ENCODE measurements around the gene FSTL5. TPM values are rescaled to one million over a fixed set of nuclear protein-coding genes. Genes with fewer than 3 reads are reported as not detected.

FSTL5 gene
- total RNA-seq, 1 experiment from 2014 or later = not detected

DNA sequence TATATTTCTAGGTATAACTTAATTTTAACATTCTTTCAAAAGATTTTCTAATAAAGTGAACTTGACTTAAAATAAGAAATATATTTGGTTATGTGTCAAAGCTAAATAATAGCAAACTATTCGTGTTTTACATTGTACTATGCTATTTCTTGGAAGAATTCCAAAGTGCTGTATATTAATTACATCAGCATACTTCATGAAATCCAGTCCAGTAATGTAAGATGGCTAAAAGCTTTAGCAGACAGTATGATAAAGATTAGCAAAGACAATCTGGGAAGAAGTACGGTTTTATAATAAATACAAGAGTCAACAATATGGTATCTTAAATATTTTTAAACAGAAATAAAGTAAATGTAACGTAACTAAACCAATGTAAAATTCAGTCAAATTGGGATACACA, 125.7 kb downstream of the FSTL5 start:
- ATAC-seq = no peak
- H3K9ac ChIP-seq (ENCODE audit: low read length) = no peak overlapping the region
- ChIA-PET RAD21 (ENCODE audit: low non-redundant PET in 1 of 2, low total read pairs in 2 of 2, uncharacterized antibody in 2 of 2, unreplicated experiment in 2 of 2) (no interaction called here), CTCF (no interaction called here), POLR2A (no interaction called here)
- H3K4me3 ChIP-seq (replicated peaks in 1 of 2; ENCODE audit: low read depth in 1 of 2, low read length in 2 of 2) = no peak overlapping the region
- no peaks in the 10 kb centered on the region for H3K27me3 ChIP-seq (ENCODE audit: insufficient read depth, low read length)
- H3K36me3 ChIP-seq (ENCODE audit: control insufficient read depth in 1 of 2, insufficient read depth in 2 of 2, low read length in 2 of 2) = no peaks in the 10 kb centered on the region
- H3K27ac ChIP-seq (ENCODE audit: low read depth, low read length) = no peak overlapping the region
- no peaks in the 10 kb centered on the region for H3K4me1 ChIP-seq (ENCODE audit: control insufficient read depth in 1 of 2, insufficient read depth in 2 of 2, low read length in 2 of 2)
- TF ChIP-seq POLR2AphosphoS5 (IDR thresholded peaks at IDR 0.05; ENCODE audit: low read depth, low read length) (no peak), ELF1 (IDR thresholded peaks at IDR 0.05; ENCODE audit: borderline replicate concordance, low read depth) (no peak), TCF7L2 (IDR thresholded peaks at IDR 0.05; ENCODE audit: borderline replicate concordance, extremely low read depth, insufficient read depth, insufficient read length) (no peak), EGR1 (IDR thresholded peaks at IDR 0.05; ENCODE audit: low read depth) (no peak), SRF (IDR thresholded peaks at IDR 0.05; ENCODE audit: low read depth) (no peak), SIN3A (IDR thresholded peaks at IDR 0.05; ENCODE audit: low read depth) (no peak), CEBPB (IDR thresholded peaks at IDR 0.05; ENCODE audit: low read depth) (no peak), CBX3 (IDR thresholded peaks at IDR 0.05; ENCODE audit: low read depth) (no peak), ZFX (IDR thresholded peaks at IDR 0.05) (no peak), JUND (IDR thresholded peaks at IDR 0.05) (no peak), EZH2 (IDR thresholded peaks at IDR 0.05) (no peak), FOSL1 (IDR thresholded peaks at IDR 0.05; ENCODE audit: low read depth) (no peak), POLR2A (IDR thresholded peaks at IDR 0.05; ENCODE audit: borderline replicate concordance, extremely low read depth, insufficient read depth, insufficient read length) (no peak), ZNF274 (IDR thresholded peaks at IDR 0.05; ENCODE audit: low read depth, low read length) (no peak)
- TF ChIP-seq, protein P1, sequence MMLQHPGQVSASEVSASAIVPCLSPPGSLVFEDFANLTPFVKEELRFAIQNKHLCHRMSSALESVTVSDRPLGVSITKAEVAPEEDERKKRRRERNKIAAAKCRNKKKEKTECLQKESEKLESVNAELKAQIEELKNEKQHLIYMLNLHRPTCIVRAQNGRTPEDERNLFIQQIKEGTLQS (IDR thresholded peaks at IDR 0.05) = no peak
- TF ChIP-seq, protein P2, sequence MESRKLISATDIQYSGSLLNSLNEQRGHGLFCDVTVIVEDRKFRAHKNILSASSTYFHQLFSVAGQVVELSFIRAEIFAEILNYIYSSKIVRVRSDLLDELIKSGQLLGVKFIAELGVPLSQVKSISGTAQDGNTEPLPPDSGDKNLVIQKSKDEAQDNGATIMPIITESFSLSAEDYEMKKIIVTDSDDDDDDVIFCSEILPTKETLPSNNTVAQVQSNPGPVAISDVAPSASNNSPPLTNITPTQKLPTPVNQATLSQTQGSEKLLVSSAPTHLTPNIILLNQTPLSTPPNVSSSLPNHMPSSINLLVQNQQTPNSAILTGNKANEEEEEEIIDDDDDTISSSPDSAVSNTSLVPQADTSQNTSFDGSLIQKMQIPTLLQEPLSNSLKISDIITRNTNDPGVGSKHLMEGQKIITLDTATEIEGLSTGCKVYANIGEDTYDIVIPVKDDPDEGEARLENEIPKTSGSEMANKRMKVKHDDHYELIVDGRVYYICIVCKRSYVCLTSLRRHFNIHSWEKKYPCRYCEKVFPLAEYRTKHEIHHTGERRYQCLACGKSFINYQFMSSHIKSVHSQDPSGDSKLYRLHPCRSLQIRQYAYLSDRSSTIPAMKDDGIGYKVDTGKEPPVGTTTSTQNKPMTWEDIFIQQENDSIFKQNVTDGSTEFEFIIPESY (IDR thresholded peaks at IDR 0.05; ENCODE audit: extremely low read depth, insufficient replicate concordance, low read length) = no peak
- DNase-seq (ENCODE audit: low read depth, low spot score) = no peak
- peak overlapping the region; percentile 8 for H2AFZ ChIP-seq (ENCODE audit: low read depth, low read length, poor library complexity, severe bottlenecking)
- no peaks in the 10 kb centered on the region for H3K79me2 ChIP-seq (ENCODE audit: insufficient read depth, low read length)
- no peaks in the 10 kb centered on the region for H3K9me3 ChIP-seq (ENCODE audit: control insufficient read depth in 1 of 2, insufficient read depth in 1 of 2, low read depth in 1 of 2, low read length in 2 of 2)
- intact Hi-C loops (cut with micrococcal nuclease) = no loop called here
- BruUV-seq (replicated peaks) = no TSS peak
- no peaks in the 10 kb centered on the region for H4K20me1 ChIP-seq (ENCODE audit: insufficient read depth)
- no peak overlapping the region for H3K4me2 ChIP-seq (ENCODE audit: low read length)
- H3K9me2 ChIP-seq (ENCODE audit: insufficient read depth) = no peaks in the 10 kb centered on the region
